Measurements from ENCODE around the gene RSPO4.

DNA sequence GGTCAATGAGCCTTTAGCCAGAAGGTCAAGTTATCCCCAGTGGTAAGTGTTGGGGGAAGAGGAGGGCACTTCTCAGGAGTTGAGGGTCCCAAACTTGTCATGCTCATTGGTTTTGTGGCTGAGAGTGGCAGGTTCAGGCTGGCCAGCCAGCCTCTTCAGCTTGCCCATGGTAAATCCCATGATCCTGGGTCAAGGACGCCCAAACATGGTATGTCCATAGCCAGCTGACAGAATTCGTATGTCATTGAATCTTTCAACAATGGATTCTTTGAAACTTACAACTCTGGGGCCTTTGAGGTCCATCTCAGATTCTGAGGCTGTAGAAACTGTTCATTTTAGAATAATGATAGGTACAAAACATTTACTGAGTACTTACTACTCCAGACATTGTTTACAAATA lies 36.1 kb upstream of the RSPO4 start:
- TF ChIP-seq, protein P1, sequence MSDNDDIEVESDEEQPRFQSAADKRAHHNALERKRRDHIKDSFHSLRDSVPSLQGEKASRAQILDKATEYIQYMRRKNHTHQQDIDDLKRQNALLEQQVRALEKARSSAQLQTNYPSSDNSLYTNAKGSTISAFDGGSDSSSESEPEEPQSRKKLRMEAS (IDR thresholded peaks at IDR 0.05; ENCODE audit: low read depth, low read length) = no peak
- TF ChIP-seq, protein P2, sequence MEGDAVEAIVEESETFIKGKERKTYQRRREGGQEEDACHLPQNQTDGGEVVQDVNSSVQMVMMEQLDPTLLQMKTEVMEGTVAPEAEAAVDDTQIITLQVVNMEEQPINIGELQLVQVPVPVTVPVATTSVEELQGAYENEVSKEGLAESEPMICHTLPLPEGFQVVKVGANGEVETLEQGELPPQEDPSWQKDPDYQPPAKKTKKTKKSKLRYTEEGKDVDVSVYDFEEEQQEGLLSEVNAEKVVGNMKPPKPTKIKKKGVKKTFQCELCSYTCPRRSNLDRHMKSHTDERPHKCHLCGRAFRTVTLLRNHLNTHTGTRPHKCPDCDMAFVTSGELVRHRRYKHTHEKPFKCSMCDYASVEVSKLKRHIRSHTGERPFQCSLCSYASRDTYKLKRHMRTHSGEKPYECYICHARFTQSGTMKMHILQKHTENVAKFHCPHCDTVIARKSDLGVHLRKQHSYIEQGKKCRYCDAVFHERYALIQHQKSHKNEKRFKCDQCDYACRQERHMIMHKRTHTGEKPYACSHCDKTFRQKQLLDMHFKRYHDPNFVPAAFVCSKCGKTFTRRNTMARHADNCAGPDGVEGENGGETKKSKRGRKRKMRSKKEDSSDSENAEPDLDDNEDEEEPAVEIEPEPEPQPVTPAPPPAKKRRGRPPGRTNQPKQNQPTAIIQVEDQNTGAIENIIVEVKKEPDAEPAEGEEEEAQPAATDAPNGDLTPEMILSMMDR (IDR thresholded peaks at IDR 0.05; ENCODE audit: low read depth, low read length) = no peak
